ENCODE data around the gene CFAP77. TPM values are rescaled to one million over a fixed set of nuclear protein-coding genes. Genes with fewer than 3 reads are reported as not detected.
A peak's percentile ranks its signal among the peaks of the same experiment; 100 is the strongest.

CFAP77 gene
- total and polyA plus RNA-seq, 2 of the 13 experiments (the other 11 are each of a cell fraction or from before 2014, with no cell fraction given) = not detected

DNA sequence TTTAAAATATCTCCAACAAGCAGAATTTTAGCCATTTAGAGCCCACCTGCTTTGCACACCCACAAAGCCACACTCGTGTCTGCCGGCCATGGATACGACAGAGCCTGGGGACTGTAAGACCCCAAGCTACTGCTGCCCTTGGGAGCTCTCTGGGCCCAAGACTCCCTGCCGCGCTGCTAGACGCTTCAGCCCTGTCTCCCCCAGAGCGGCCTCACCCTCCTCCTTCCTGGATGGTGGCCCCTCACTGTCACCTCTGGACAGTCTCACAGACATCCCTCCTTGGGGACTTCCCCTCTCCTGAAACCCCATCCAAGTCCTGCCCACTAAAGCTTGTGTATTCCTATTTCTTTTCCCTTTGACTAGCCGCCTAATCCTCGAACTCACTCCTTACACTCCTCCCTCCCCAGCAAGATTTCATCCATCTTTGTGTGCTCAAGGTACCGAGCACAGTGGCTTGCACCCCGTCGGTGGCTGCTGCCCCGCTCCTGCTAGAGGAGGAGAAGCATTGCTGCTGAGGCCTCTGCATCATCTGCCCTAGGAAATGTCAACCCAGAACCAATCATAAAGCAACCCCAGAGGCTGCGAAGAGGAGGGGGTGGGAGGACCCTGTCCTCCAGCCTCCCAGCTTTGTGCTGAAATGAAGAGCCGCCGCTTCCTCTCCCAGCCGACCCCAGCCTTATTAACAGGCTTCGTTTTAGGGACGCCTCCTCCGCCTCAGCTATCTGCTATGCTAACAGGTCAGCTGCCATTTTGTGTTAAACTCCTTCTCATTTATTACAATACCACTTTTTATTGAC, 71.2 kb downstream of the CFAP77 start:
- H3K27ac ChIP-seq (ENCODE audit: extremely low read length, insufficient read depth, low read length) = no peak overlapping the region
- 39% methylated on average over 16 of the region's 20 CpGs for WGBS (ENCODE audit: low lambda C conversion rate)
- no peak for DNase-seq (ENCODE audit: low spot score)
- POLR2A ChIA-PET = no interaction called here
- in situ Hi-C loops (cut with HindIII; ENCODE audit: extremely low pct_ligation_motif_present, low pct_unique_long_range_greater_than_20kb) (no loop called here), intact Hi-C loops (cut with micrococcal nuclease; ENCODE audit: unreplicated experiment) (no loop called here)
- H3K4me3 ChIP-seq (replicated peaks in 1 of 3; ENCODE audit: insufficient read depth in 1 of 3, low read depth in 2 of 3, low read length in 3 of 3) = no peak overlapping the region
- no peak for ATAC-seq
- H3K27me3 ChIP-seq (ENCODE audit: control insufficient read depth in 1 of 2, insufficient read depth in 2 of 2, low read length in 2 of 2) = peaks cover 0 to 20% of the 10 kb centered on the region in 2 experiments; a peak in 2 of 5 replicates
- CTCF ChIA-PET (ENCODE audit: low intra/inter-chr PET ratio, low total read pairs) = no interaction called here
- H4K20me1 ChIP-seq (ENCODE audit: insufficient read depth, low read length) = no peaks in the 10 kb centered on the region
- TF ChIP-seq ZNF24 (IDR thresholded peaks at IDR 0.05) (no peak), WIZ (CRISPR knock-in tag; IDR thresholded peaks at IDR 0.05) (no peak), FOXK1 (CRISPR knock-in tag; IDR thresholded peaks at IDR 0.05; ENCODE audit: borderline replicate concordance, low read depth) (no peak), POGZ (CRISPR knock-in tag; IDR thresholded peaks at IDR 0.05) (no peak), GZF1 (CRISPR knock-in tag; IDR thresholded peaks at IDR 0.05) (no peak), MAFG (CRISPR knock-in tag; IDR thresholded peaks at IDR 0.05) (no peak), CCAR2 (optimal IDR thresholded peaks at IDR 0.05; ENCODE audit: low read depth, low read length) (no peak), EED (CRISPR knock-in tag; IDR thresholded peaks at IDR 0.05) (no peak)
- H3K4me2 ChIP-seq (ENCODE audit: low read depth, low read length) = no peak overlapping the region
- BruUV-seq (replicated peaks) = no TSS peak
- H3K9ac ChIP-seq (ENCODE audit: insufficient read depth, low read depth, low read length) = no peak overlapping the region
- H3K79me2 ChIP-seq (ENCODE audit: insufficient read depth, low read length) = no peaks in the 10 kb centered on the region
- no peak for FAIRE-seq
- no peak overlapping the region for H2AFZ ChIP-seq (ENCODE audit: low read length)
- H3K4me1 ChIP-seq (ENCODE audit: insufficient read depth, low read length) = no peaks in the 10 kb centered on the region
- H3K36me3 ChIP-seq (replicated peaks in 1 of 2; ENCODE audit: control insufficient read depth in 1 of 2, insufficient read depth in 2 of 2, low read length in 2 of 2) = no peaks in the 10 kb centered on the region
- no peaks in the 10 kb centered on the region for H3K9me3 ChIP-seq (ENCODE audit: low read length)

DNA sequence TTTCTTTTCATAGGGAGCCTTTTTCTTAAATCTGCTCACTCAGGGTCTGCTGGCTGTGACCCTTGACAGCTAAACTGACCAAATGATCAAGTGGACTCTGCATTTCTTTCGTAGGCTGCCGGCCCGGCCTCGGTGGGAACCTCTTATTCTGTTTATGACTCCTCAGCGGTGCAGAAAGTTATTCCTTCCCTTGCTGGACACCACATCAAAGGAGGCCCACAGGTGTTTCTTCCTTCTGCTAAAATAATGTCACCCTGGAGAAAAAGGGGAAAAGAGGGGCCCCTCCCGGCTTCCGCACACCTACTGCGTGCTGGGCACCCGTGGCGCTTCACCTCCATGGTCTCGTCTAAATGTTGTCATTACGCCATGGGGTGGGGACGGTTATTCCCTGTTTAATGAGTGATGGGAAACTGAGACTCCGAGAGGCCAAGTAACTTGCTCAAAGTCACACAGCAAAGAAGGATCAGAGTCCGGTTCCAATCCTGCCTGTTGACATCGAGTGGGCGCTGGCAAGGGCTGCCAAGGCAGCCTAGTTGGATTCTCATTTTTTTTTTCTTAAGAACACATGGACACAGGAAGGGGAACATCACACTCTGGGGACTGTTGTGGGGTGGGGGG, 72.3 kb downstream of the CFAP77 start:
- no peak overlapping the region for H3K9ac ChIP-seq (ENCODE audit: insufficient read depth, low read depth, low read length)
- 35% methylated on average over 17 of the region's 17 CpGs for WGBS (ENCODE audit: low lambda C conversion rate)
- H3K4me3 ChIP-seq (replicated peaks in 1 of 3; ENCODE audit: insufficient read depth in 1 of 3, low read depth in 2 of 3, low read length in 3 of 3) = no peak overlapping the region
- BruUV-seq (replicated peaks) = no TSS peak
- no peaks in the 10 kb centered on the region for H4K20me1 ChIP-seq (ENCODE audit: insufficient read depth, low read length)
- H3K9me3 ChIP-seq (ENCODE audit: low read length) = no peaks in the 10 kb centered on the region
- H3K27ac ChIP-seq (ENCODE audit: extremely low read length, insufficient read depth, low read length) = no peak overlapping the region
- H3K4me2 ChIP-seq (ENCODE audit: low read depth, low read length) = no peak overlapping the region
- ChIA-PET POLR2A (no interaction called here), CTCF (ENCODE audit: low intra/inter-chr PET ratio, low total read pairs) (no interaction called here)
- TF ChIP-seq ZNF768 (CRISPR knock-in tag; IDR thresholded peaks at IDR 0.05) (peak; percentile 86), TP53 (CRISPR knock-in tag; conservative IDR thresholded peaks at IDR 0.05) (no peak)
- TF ChIP-seq, protein P1, sequence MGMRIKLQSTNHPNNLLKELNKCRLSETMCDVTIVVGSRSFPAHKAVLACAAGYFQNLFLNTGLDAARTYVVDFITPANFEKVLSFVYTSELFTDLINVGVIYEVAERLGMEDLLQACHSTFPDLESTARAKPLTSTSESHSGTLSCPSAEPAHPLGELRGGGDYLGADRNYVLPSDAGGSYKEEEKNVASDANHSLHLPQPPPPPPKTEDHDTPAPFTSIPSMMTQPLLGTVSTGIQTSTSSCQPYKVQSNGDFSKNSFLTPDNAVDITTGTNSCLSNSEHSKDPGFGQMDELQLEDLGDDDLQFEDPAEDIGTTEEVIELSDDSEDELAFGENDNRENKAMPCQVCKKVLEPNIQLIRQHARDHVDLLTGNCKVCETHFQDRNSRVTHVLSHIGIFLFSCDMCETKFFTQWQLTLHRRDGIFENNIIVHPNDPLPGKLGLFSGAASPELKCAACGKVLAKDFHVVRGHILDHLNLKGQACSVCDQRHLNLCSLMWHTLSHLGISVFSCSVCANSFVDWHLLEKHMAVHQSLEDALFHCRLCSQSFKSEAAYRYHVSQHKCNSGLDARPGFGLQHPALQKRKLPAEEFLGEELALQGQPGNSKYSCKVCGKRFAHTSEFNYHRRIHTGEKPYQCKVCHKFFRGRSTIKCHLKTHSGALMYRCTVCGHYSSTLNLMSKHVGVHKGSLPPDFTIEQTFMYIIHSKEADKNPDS (CRISPR knock-in tag; IDR thresholded peaks at IDR 0.05) = no peak
- no peaks in the 10 kb centered on the region for H3K4me1 ChIP-seq (ENCODE audit: insufficient read depth, low read length)
- in situ Hi-C loops (cut with HindIII; ENCODE audit: extremely low pct_ligation_motif_present, low pct_unique_long_range_greater_than_20kb) (no loop called here), intact Hi-C loops (cut with micrococcal nuclease; ENCODE audit: unreplicated experiment) (no loop called here)
- H3K27me3 ChIP-seq (ENCODE audit: control insufficient read depth in 1 of 2, insufficient read depth in 2 of 2, low read length in 2 of 2) = peaks cover 1 to 30% of the 10 kb centered on the region in 2 experiments; a peak in 3 of 5 replicates
- no peak for ATAC-seq
- FAIRE-seq = no peak
- no peak for DNase-seq (ENCODE audit: low spot score)
- no peaks in the 10 kb centered on the region for H3K79me2 ChIP-seq (ENCODE audit: insufficient read depth, low read length)
- H3K36me3 ChIP-seq (replicated peaks in 1 of 2; ENCODE audit: control insufficient read depth in 1 of 2, insufficient read depth in 2 of 2, low read length in 2 of 2) = no peaks in the 10 kb centered on the region
- no peak overlapping the region for H2AFZ ChIP-seq (ENCODE audit: low read length)
